Right lobe of liver (tissue), 6 donors: ENCODE results near the gene NLRP14. TPM values are rescaled to one million over a fixed set of nuclear protein-coding genes. Genes with fewer than 3 reads are reported as not detected.
A peak's percentile ranks its signal among the peaks of the same experiment; 100 is the strongest.

ENCODE experiments used
- ATAC-seq, 4 donors: fragments of 200-7000 bp; cut with Tn5 transposase; one replicate each; pipeline ENCODE4 v1.9.1; 2020; ENCODE audit warnings: mild to moderate bottlenecking in 4 of 4, moderate library complexity in 4 of 4
- DNase-seq, 3 donors: peaks; one replicate each; pipeline ENCODE4 v3.0.0-alpha.2; 2020
- H3K27ac ChIP-seq, 3 donors: fragments of 200-600 bp; one replicate each; pipeline ENCODE4 v1.8.0; 2022
- H3K27me3 ChIP-seq, 2 donors: fragments of 200-600 bp; one replicate each; pipeline ENCODE4 v1.8.0; 2022
- H3K36me3 ChIP-seq, 4 donors: fragments of 200-600 bp; sonication (generic) in 1 of 4; one replicate each; pipeline versions ENCODE4 v1.5.1 to v1.8.0; 2017 to 2022; ENCODE audit warnings: control low read depth in 1 of 4
- H3K4me1 ChIP-seq, 4 donors: fragments of 200-600 bp; sonication (generic) in 1 of 4; one replicate each; pipeline versions ENCODE4 v1.5.1 to v1.8.0; 2017 to 2022; ENCODE audit warnings: control low read depth in 1 of 4
- H3K4me3 ChIP-seq, 3 donors: fragments of 200-600 bp; one replicate each; pipeline ENCODE4 v1.8.0; 2022
- H3K9me3 ChIP-seq, 4 donors: fragments of 200-600 bp; sonication (generic) in 1 of 4; one replicate each; pipeline versions ENCODE4 v1.5.1 to v1.8.0; 2017 to 2022; ENCODE audit warnings: control low read depth in 1 of 4
- CTCF ChIP-seq, 4 donors: fragments of 200-600 bp in 3 of 4; fragments of 450-650 bp in 1 of 4; IDR thresholded peaks; one replicate each; pipeline versions ENCODE4 v1.5.1 to v1.8.0; 2016 to 2022; ENCODE audit warnings: antibody characterized with exemption in 4 of 4, mild to moderate bottlenecking in 2 of 4
- POLR2A ChIP-seq: fragments of 450-650 bp; IDR thresholded peaks from one replicate; pipeline ENCODE4 v1.6.1; 2017; ENCODE audit warnings: antibody characterized with exemption, mild to moderate bottlenecking
- WGBS: methylation state at CpG from one replicate; pipeline ENCODE4 v1.1.6; 2018; ENCODE audit warnings: low coverage, low lambda C conversion rate; ENCODE audit not compliant: insufficient coverage; ENCODE audit errors: missing lambda C conversion rate; 5-methylcytosine and 5-hydroxymethylcytosine counted together
- intact Hi-C, 2 donors: fragments of 100-400 bp; cut with DNase I; formaldehyde crosslinking; loops; one replicate each; pipeline versions ENCODE4 v1.11.2 to v1.14.1; 2022
- total RNA-seq, 6 experiments: library from RNA; depleted of rRNA in 2 of 6; stranded (reverse); fragments of >200 nt in 2 of 6; fragmentation: NEBNext Ultra II Directional in 3 of 6; extraction: Animal tissue kit (Norgen Biotek cat#: 25700) in 3 of 6; gene quantifications; one replicate each; pipeline versions ENCODE4 v1.1.0 to v1.2.4, GENCODE V29; 2016 to 2023
- donor health status: DM: no; HTN: yes; CAD: no.
- donor health status: DM: no; HTN: no; CAD: no.
- donor health status: DM: no; HTN: no; CAD: no.
- donor health status: DM: no; HTN: yes; CAD: no.
- donor health status: DM: no; HTN: yes; CAD: no.

The NLRP14 gene
- total RNA-seq, 6 experiments from 2014 or later = 0.07 to 0.26 (median 0.10) TPM; not detected in 2

GRCh38 chr11:6988506-6988905, 31.8 kb upstream of the NLRP14 start:
- DNase-seq = no peak

GRCh38 chr11:6991227-6991626, 29.1 kb upstream of the NLRP14 start:
- Histone ChIP-seq H3K4me3 (no peak overlapping the region), H3K4me1 (peaks cover 0 to 3% (median 0%) of the 10 kb centered on the region in 4 donors), H3K36me3 (no peaks in the 10 kb centered on the region), H3K27ac (no peak overlapping the region), H3K27me3 (no peaks in the 10 kb centered on the region), H3K9me3 (no peaks in the 10 kb centered on the region)
- intact Hi-C loops = no loop called here
- ATAC-seq (peak in 2 of 4 donors; percentile 22 to 47), DNase-seq (no peak)
- TF ChIP-seq CTCF (IDR thresholded peaks at IDR 0.05) = no peak
- TF ChIP-seq POLR2A = no peak
- WGBS = 87% methylated on average over 6 of the region's 6 CpGs

More at GRCh38 chr11:6988506-6988905, 31.8 kb upstream of the NLRP14 start:
- ATAC-seq = no peak
- Histone ChIP-seq H3K36me3 (no peaks in the 10 kb centered on the region), H3K4me1 (no peaks in the 10 kb centered on the region), H3K4me3 (no peak overlapping the region), H3K9me3 (no peaks in the 10 kb centered on the region), H3K27me3 (no peaks in the 10 kb centered on the region), H3K27ac (no peak overlapping the region)
- intact Hi-C loops = no loop called here
- TF ChIP-seq CTCF (IDR thresholded peaks at IDR 0.05) (no peak), POLR2A (no peak)

GRCh38 chr11:6992026-6992425, 28.3 kb upstream of the NLRP14 start:
- no peaks in the 10 kb centered on the region for H3K36me3 ChIP-seq
- ATAC-seq = no peak
- intact Hi-C loops = no loop called here

GRCh38 chr11:6992457-6993417, 27.5 kb upstream of the NLRP14 start:
- Histone ChIP-seq H3K36me3 (no peaks in the 10 kb centered on the region), H3K4me3 (no peak overlapping the region), H3K27me3 (no peaks in the 10 kb centered on the region), H3K4me1 (peaks cover 0 to 3% (median 0%) of the 10 kb centered on the region in 4 donors), H3K9me3 (no peaks in the 10 kb centered on the region), H3K27ac (no peak overlapping the region)
- ATAC-seq (no peak), DNase-seq (no peak)
- intact Hi-C loops = no loop called here
- WGBS = 56% methylated on average over 10 of the region's 11 CpGs
- TF ChIP-seq POLR2A = no peak
- TF ChIP-seq CTCF (IDR thresholded peaks at IDR 0.05) = no peak

More at GRCh38 chr11:6992026-6992425, 28.3 kb upstream of the NLRP14 start:
- H3K4me1 ChIP-seq = peaks cover 0 to 3% (median 0%) of the 10 kb centered on the region in 4 donors
- H3K4me3 ChIP-seq = no peak overlapping the region
- H3K27ac ChIP-seq = no peak overlapping the region
- 53% methylated on average over 2 of the region's 2 CpGs for whole genome bisulfite sequencing
- TF ChIP-seq POLR2A (no peak), CTCF (IDR thresholded peaks at IDR 0.05) (no peak)
- no peaks in the 10 kb centered on the region for H3K9me3 ChIP-seq
- no peak for DNase-seq
- H3K27me3 ChIP-seq = no peaks in the 10 kb centered on the region
